Measurements from ENCODE around the gene XRCC4. TPM values are rescaled to one million over a fixed set of nuclear protein-coding genes. Genes with fewer than 3 reads are reported as not detected.

The XRCC4 gene
- 11.4 and 11.6 TPM in 2 replicates for total RNA-seq

GRCh38 chr5:83076742-83077661, at the start of gene XRCC4, which contains the start of gene TMEM167A:
XRCC4 (plus strand) TSS chr5:83077547; CDS start chr5:83104920, 27,373 bp downstream.
TMEM167A (minus strand) TSS chr5:83077394; CDS start chr5:83077323, 71 bp downstream.
- Mint-ChIP-seq H3K4me1 (peaks cover 35% of the 10 kb centered on the region), H3K27me3 (no peaks in the 10 kb centered on the region), H3K27ac (peak within 1 kb of the TSS; percentile 98), H3K9me3 (peaks cover 4% of the 10 kb centered on the region), H3K4me3 (peak within 1 kb of the TSS; percentile 97), H3K36me3 (ENCODE audit: low read depth) (peaks cover 24% of the 10 kb centered on the region)
- peak; percentile 98 for DNase-seq
- intact Hi-C loops (cut with micrococcal nuclease) = loop anchor here (1.0 to 10.0 kb wide), 5 partner anchors 395 to 1102 kb away; partner anchors contain the start of genes ATG10, RPS23 and VCAN

- H3K9me3 Mint-ChIP-seq = no peaks in the 10 kb centered on the region
- H3K27ac Mint-ChIP-seq = no peak overlapping the region
- no peaks in the 10 kb centered on the region for H3K27me3 Mint-ChIP-seq
- H3K4me3 Mint-ChIP-seq = no peak overlapping the region
- no peaks in the 10 kb centered on the region for H3K4me1 Mint-ChIP-seq
- no peak for DNase-seq
- intact Hi-C loops (cut with micrococcal nuclease) = no loop called here
- no peaks in the 10 kb centered on the region for H3K36me3 Mint-ChIP-seq (ENCODE audit: low read depth)
Observed at GRCh38 chr5:83029912-83030311, 47.4 kb upstream of the XRCC4 start.

- Mint-ChIP-seq H3K4me3 (no peak overlapping the region), H3K27ac (no peak overlapping the region), H3K36me3 (ENCODE audit: low read depth) (no peaks in the 10 kb centered on the region), H3K4me1 (no peaks in the 10 kb centered on the region), H3K27me3 (no peaks in the 10 kb centered on the region), H3K9me3 (no peaks in the 10 kb centered on the region)
- intact Hi-C loops (cut with micrococcal nuclease) = no loop called here
- no peak for DNase-seq
Observed at GRCh38 chr5:83031381-83031780, 46.0 kb upstream of the XRCC4 start.

- intact Hi-C loops (cut with micrococcal nuclease) = no loop called here
- DNase-seq = no peak
- Mint-ChIP-seq H3K27me3 (no peaks in the 10 kb centered on the region), H3K36me3 (ENCODE audit: low read depth) (no peaks in the 10 kb centered on the region), H3K9me3 (no peaks in the 10 kb centered on the region), H3K4me1 (peaks cover 2% of the 10 kb centered on the region), H3K27ac (no peak overlapping the region), H3K4me3 (no peak overlapping the region)
Observed at GRCh38 chr5:83034036-83034435, 43.3 kb upstream of the XRCC4 start.

GRCh38 chr5:83034528-83035207, 42.7 kb upstream of the XRCC4 start:
- H3K36me3 Mint-ChIP-seq (ENCODE audit: low read depth) = no peaks in the 10 kb centered on the region
- no peak overlapping the region for H3K27ac Mint-ChIP-seq
- intact Hi-C loops (cut with micrococcal nuclease) = no loop called here

GRCh38 chr5:83035373-83036100, 41.8 kb upstream of the XRCC4 start:
- no peak overlapping the region for H3K27ac Mint-ChIP-seq
- intact Hi-C loops (cut with micrococcal nuclease) = no loop called here
- no peaks in the 10 kb centered on the region for H3K27me3 Mint-ChIP-seq
- no peaks in the 10 kb centered on the region for H3K36me3 Mint-ChIP-seq (ENCODE audit: low read depth)
- no peak overlapping the region for H3K4me3 Mint-ChIP-seq
- H3K4me1 Mint-ChIP-seq = peaks cover 2% of the 10 kb centered on the region
- DNase-seq = no peak
- no peaks in the 10 kb centered on the region for H3K9me3 Mint-ChIP-seq

More at GRCh38 chr5:83034528-83035207, 42.7 kb upstream of the XRCC4 start:
- Mint-ChIP-seq H3K4me3 (no peak overlapping the region), H3K9me3 (no peaks in the 10 kb centered on the region), H3K4me1 (peaks cover 2% of the 10 kb centered on the region), H3K27me3 (no peaks in the 10 kb centered on the region)
- DNase-seq = no peak

- H3K27ac Mint-ChIP-seq = no peak overlapping the region
Observed at GRCh38 chr5:83036991-83037575, 40.3 kb upstream of the XRCC4 start.

GRCh38 chr5:83038924-83039323, 38.4 kb upstream of the XRCC4 start:
- Mint-ChIP-seq H3K9me3 (peaks cover 4% of the 10 kb centered on the region), H3K4me1 (peaks cover 2% of the 10 kb centered on the region), H3K36me3 (ENCODE audit: low read depth) (peaks cover 2% of the 10 kb centered on the region), H3K27me3 (no peaks in the 10 kb centered on the region), H3K27ac (no peak overlapping the region), H3K4me3 (no peak overlapping the region)
- no peak for DNase-seq
- intact Hi-C loops (cut with micrococcal nuclease) = no loop called here

More at GRCh38 chr5:83036991-83037575, 40.3 kb upstream of the XRCC4 start:
- intact Hi-C loops (cut with micrococcal nuclease) = no loop called here
- H3K27me3 Mint-ChIP-seq = no peaks in the 10 kb centered on the region
- peaks cover 2% of the 10 kb centered on the region for H3K4me1 Mint-ChIP-seq
- H3K36me3 Mint-ChIP-seq (ENCODE audit: low read depth) = no peaks in the 10 kb centered on the region
- H3K9me3 Mint-ChIP-seq = no peaks in the 10 kb centered on the region
- no peak for DNase-seq
- H3K4me3 Mint-ChIP-seq = no peak overlapping the region

- no peaks in the 10 kb centered on the region for H3K27me3 Mint-ChIP-seq
- peaks cover 4% of the 10 kb centered on the region for H3K9me3 Mint-ChIP-seq
- DNase-seq = no peak
- intact Hi-C loops (cut with micrococcal nuclease) = no loop called here
- no peak overlapping the region for H3K4me3 Mint-ChIP-seq
- no peaks in the 10 kb centered on the region for H3K4me1 Mint-ChIP-seq
- no peak overlapping the region for H3K27ac Mint-ChIP-seq
- peaks cover 4% of the 10 kb centered on the region for H3K36me3 Mint-ChIP-seq (ENCODE audit: low read depth)
Observed at GRCh38 chr5:83042507-83042906, 34.8 kb upstream of the XRCC4 start.

- intact Hi-C loops (cut with micrococcal nuclease) = no loop called here
- Mint-ChIP-seq H3K4me3 (no peak overlapping the region), H3K27ac (no peak overlapping the region), H3K36me3 (ENCODE audit: low read depth) (peaks cover 6% of the 10 kb centered on the region), H3K4me1 (no peaks in the 10 kb centered on the region), H3K27me3 (no peaks in the 10 kb centered on the region), H3K9me3 (peaks cover 4% of the 10 kb centered on the region)
- no peak for DNase-seq
Observed at GRCh38 chr5:83044926-83045325, 32.4 kb upstream of the XRCC4 start.

- Mint-ChIP-seq H3K4me3 (no peak overlapping the region), H3K36me3 (ENCODE audit: low read depth) (peaks cover 18% of the 10 kb centered on the region), H3K4me1 (no peaks in the 10 kb centered on the region), H3K9me3 (no peaks in the 10 kb centered on the region), H3K27ac (no peak overlapping the region), H3K27me3 (no peaks in the 10 kb centered on the region)
- intact Hi-C loops (cut with micrococcal nuclease) = no loop called here
- no peak for DNase-seq
Observed at GRCh38 chr5:83048277-83048676, 29.1 kb upstream of the XRCC4 start.

GRCh38 chr5:83048811-83049210, 28.5 kb upstream of the XRCC4 start:
- H3K36me3 Mint-ChIP-seq (ENCODE audit: low read depth) = peaks cover 23% of the 10 kb centered on the region
- H3K4me3 Mint-ChIP-seq = no peak overlapping the region
- no peaks in the 10 kb centered on the region for H3K4me1 Mint-ChIP-seq
- H3K27me3 Mint-ChIP-seq = no peaks in the 10 kb centered on the region
- intact Hi-C loops (cut with micrococcal nuclease) = no loop called here
- no peak for DNase-seq
- no peaks in the 10 kb centered on the region for H3K9me3 Mint-ChIP-seq
- no peak overlapping the region for H3K27ac Mint-ChIP-seq

GRCh38 chr5:83049370-83049885, 27.9 kb upstream of the XRCC4 start:
- peaks cover 27% of the 10 kb centered on the region for H3K36me3 Mint-ChIP-seq (ENCODE audit: low read depth)
- peaks cover under 1% of the 10 kb centered on the region for H3K4me1 Mint-ChIP-seq
- H3K9me3 Mint-ChIP-seq = no peaks in the 10 kb centered on the region
- H3K4me3 Mint-ChIP-seq = no peak overlapping the region
- no peaks in the 10 kb centered on the region for H3K27me3 Mint-ChIP-seq
- intact Hi-C loops (cut with micrococcal nuclease) = no loop called here
- H3K27ac Mint-ChIP-seq = no peak overlapping the region
- no peak for DNase-seq

Data from activated CD4-positive, alpha-beta T cell treated with anti-CD3 and anti-CD28 coated beads, Interleukin-2, amount 10 ng/mL, durations not matched to agents 24 days and 14 days (primary cell).